ENCODE results near the gene GSC2.

Gene GSC2, protein sequence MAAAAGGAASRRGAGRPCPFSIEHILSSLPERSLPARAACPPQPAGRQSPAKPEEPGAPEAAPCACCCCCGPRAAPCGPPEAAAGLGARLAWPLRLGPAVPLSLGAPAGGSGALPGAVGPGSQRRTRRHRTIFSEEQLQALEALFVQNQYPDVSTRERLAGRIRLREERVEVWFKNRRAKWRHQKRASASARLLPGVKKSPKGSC

DNA sequence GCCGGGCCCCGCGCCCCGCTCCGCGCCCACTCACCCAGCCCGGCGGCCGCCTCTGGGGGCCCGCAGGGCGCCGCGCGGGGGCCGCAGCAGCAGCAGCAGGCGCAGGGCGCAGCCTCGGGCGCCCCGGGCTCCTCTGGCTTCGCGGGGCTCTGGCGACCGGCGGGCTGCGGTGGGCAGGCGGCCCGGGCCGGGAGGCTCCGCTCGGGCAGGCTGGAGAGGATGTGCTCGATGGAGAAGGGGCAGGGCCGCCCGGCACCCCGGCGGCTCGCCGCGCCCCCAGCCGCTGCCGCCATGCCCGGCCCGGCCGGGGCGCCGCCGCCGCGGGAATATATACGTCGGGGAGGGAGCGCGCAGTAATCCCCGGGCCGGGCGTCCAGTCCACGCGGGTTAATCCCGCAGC, at the start of gene GSC2:
TSS of gene GSC2 (minus strand) at position 302 of the 400 bp plus-strand sequence. CDS start at position 293, 9 bp downstream.
- no peak for DNase-seq (ENCODE audit: low read depth in 2 of 2)

DNA sequence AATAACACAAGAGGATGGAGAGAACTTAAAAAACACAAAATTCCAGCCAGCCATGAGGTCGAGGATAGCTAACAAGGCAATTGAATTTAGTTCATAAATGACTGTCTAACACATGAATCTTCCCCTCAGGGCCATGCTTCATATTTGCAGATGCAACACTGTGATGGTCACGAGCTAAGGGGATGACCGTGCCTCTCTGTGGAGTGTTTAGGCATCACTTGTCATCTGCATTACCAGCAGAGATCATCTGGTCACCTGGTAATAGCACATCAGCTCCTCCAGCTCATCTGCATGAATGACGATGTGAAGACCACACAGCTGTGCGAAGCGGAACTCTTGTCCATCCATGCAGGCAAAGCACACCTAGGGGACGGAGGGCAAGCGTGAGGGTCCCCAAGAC, 49.4 kb upstream of the GSC2 start:
- DNase-seq (ENCODE audit: low read depth in 2 of 2) = no peak

DNA sequence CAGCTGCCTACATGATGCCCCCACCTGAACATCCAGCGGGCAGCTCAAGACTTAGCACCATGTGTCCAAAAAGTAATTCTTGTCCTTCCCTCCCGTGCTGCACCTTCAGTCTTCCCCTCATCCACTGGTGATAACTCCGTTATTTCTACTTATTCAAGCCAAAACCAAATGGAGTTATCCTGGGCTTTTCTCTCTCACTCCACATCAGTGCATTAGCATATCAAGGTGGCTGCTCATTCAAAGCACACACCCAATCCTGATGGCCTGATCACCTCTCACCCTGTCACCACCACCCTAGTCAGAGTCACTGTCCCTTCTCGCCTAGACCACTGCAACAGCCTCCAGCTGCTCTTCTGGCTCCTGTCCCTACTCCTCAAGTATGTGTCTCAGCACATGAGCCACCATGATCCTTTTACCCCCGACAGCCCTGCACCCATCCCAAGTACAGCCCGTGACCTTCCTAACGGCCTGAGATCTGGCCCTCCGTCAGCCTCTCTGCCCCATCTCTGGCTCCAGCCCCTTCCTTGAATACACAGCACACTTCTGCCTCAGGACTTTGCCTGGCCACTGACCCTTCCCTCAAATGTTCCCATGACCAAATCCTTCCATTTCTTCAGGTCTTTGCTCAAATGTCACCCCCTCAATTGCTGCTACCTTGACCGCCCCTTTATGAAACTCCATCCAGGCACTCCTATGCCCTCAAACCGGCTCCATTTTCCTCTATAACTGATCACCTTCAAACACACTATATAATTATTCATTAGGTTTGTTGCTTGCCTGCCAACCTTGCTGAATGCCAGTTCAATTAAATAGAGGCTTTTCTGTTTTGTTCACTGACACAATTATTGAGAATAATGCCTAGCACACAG, 48.1 kb upstream of the GSC2 start:
- no peak for DNase-seq (ENCODE audit: low read depth in 2 of 2)

DNA sequence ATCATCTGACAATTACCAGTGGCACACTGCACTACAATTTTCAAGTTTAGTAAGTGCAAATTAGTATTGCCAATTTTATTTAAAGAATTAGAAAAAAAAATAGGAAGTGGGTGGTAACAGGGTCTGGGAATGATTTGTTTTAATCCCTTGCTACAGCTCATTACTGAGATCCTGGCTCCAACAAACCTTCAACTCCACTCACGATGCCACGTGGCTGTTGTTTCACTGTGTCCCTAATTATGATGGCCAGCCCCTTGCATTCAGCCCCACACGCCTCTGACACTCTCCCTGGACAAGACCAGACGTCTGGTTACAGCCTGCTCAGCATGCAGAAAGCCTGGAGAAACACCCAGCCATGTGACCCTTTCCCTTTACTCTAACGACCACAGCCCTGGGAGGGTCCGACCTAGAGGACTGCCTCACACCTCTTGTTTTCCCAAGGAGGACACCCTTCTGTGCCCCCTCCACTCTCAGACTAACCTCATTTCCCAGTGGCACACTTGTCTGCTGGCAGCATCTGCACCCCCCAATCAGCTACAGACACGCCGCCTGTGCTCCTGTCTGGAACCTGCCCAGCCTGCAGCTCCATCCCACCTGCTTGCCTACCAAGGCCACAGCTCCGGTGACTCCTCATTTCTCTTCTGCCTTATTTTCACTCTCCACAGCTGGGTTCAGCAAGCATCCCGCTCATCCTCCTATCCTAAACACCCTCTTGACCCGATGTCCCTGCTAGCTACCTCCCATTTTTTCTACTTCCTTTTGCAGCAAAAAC, 46.9 kb upstream of the GSC2 start:
- no peak for DNase-seq (ENCODE audit: low read depth in 2 of 2)

DNA sequence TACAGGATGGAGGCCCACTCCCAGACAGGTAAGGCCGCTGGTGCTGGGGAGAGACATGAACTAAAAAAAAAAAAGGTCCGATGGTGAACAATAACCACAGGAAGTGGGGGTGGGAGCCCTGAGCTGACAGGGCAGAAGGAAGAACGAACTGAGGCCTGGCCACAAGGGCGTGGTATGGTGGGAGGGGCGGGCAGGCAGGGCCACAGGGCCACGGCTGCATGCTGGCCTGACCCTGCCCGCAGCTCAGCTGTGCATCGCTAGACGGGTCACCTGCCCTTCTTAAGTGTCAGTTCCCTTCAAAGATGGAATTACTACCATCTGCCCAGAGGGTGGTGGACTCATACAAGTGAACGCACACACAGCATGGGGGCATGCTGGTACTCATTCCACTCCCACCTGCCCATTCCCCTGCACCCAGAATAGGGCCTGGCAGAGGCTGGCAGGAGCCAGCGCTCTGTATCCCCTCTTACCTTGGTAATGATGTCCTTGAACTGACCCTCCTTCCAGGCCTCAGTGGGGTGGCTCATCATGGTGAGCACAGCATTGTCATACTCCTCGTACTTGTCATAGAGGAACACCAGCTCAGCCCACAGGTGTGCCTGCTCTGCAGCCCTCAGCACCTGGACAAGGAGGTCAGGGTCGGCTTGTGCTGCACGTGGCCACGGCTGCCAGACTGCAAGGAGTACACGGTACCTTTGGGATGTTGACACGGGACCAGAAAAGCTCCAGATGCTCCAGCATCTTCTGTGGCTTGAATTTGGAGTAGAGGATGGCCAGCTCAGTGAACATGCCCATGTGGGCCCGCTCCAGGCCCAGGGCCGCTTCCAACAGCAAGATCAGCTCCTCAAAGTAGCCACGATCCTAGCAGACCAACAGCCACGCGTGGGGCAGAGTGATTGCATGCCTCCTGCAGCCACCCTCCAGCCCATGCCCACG, 46.0 kb upstream of the GSC2 start:
- DNase-seq (ENCODE audit: low read depth in 2 of 2) = no peak

DNA sequence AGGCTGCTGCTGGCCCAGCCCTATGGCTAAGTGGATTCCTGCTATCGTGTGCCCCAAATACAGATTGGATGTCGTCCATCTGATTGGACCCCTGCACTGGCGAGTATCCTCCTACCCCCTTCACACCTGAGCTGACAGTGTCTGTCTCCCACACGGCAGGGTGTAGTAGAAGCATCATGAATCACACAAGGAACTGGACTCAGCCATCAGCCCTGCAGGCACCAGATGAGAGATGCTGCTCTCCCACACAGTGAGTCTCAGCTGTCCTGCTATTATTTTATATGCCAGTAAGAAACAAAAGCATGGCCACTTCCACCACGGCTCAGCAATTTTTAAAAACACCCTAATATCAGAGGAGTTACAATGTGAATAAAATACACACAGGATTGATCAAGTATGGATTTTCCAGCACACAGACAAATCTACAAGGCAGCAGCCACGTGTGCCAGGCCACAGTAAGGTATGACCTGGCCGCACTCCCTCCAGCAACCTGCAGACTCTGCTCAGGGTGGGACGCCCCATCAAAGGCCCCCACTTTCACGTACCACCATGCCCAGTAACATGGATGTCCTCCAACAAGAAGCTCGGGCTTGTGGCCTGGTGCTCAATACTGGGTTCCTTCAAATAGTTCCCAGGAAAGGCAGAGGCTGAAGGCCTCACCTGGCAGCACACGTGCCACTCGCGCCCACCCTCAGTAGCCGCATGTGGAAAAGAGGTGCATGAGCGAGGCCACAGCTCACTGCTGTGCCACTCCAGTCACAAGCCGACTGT, 44.9 kb upstream of the GSC2 start:
- DNase-seq (ENCODE audit: low read depth in 2 of 2) = no peak

DNA sequence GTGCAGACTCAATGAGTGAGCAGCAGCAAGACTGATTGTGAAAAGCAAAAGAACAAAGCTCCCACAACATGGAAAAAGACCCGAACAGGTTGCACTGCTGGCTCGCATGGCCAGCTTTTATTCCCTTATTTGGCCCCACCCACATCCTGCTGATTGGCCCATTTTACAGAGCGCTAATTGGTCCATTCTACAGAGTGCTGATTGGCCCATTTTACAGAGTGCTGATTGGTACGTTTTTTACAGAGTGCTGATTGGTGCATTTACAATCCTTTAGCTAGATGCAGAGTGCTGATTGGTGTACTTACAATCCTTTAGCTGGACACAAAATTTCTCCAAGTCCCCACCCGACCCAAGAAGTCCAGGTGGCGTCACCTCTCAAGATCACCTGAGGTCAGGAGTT, 43.8 kb upstream of the GSC2 start:
- no peak for DNase-seq (ENCODE audit: low read depth in 2 of 2)

DNA sequence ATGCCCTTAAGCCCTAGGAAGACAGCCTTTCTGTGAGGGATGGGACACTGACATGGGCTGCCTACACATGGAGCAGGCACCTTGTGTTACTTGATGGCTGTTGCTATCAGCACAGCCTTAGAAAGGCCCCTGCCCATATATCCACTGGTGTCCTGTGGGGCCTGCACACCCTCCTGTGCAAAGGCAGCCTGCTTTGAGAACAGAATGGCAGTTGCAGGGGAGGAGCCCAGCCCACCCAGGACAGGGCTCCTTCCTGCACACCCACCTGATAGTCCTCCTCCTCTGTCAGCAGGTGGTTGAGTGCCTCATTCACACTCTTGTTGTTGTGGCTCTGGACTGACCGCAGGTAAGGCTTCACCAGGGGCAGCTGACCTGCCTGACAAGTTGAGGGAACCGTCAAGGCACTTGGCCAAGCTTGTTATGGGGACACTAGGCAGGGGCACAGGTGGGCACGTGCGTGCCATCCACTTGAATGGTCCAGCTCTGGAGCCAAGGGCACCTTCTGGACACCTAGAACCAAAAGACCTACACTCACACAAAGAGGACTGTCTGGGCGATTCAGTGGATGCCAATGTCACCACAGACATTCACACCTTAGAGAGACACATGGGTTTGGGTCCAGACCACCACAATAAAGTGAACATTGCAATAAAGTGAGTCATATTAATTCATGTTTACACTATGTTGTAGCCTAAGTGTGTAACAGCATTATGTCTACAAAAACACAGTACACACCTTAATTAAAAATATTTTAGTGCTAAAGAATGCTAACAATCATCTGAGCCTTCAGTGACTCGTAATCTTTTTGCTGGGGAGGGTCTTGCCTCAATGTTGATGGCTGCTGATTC, 37.8 kb upstream of the GSC2 start:
- DNase-seq (ENCODE audit: low read depth in 2 of 2) = no peak

DNA sequence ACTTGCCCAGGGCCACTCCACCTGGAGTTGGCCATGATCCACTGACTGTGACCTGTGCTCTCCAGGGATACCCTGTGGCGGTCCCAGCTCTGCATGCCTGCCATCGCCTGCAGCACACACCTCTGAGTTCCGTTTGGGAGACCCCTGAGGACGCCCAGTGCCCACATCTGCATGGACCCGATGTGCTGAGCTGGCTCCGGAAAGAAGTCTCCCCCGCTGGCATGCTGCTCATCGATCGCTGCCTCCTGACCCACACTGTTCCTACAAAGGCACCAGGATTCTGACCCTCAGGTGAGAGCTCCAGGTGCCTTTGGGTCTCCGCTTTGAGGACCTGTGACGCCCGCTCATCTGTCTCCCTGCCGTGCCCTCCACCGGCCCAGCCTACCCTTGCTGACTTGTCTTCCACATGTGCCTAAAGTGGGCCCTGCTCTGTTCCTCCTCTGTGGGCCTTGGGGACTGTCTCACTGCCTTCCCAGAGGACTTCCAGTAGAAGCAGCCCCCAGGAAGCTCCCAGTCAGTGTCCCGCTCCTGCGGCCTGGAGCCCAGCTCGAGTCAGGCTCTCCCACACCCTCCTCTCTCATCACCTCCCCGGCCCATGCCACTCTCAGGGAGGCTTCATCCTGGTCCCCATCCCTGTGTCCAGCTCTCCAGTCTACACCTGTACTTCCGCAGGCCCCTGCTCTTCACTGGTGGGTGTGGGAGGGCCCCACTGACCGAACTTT, 34.3 kb upstream of the GSC2 start:
- no peak for DNase-seq (ENCODE audit: low read depth in 2 of 2)

DNA sequence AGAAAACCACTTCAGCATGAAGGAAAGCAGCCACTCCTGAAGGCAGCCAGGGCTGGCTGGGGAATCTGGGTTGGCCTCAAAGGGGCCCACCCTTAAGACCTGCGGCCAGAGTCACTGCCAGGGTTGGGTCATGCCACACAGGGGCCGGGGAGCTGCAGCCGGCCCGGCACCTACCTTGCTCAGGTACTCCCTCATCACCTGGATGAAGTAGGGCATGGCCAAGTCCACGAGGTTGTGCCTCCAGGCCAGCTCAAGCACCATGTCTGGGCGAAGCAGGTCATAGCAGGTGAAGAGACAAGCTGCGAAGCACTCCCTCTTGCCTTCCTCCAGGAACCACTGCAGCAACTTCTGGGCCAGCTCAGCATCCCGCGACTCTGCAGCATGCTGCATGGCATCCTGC, 33.1 kb upstream of the GSC2 start:
- no peak for DNase-seq (ENCODE audit: low read depth in 2 of 2)

DNA sequence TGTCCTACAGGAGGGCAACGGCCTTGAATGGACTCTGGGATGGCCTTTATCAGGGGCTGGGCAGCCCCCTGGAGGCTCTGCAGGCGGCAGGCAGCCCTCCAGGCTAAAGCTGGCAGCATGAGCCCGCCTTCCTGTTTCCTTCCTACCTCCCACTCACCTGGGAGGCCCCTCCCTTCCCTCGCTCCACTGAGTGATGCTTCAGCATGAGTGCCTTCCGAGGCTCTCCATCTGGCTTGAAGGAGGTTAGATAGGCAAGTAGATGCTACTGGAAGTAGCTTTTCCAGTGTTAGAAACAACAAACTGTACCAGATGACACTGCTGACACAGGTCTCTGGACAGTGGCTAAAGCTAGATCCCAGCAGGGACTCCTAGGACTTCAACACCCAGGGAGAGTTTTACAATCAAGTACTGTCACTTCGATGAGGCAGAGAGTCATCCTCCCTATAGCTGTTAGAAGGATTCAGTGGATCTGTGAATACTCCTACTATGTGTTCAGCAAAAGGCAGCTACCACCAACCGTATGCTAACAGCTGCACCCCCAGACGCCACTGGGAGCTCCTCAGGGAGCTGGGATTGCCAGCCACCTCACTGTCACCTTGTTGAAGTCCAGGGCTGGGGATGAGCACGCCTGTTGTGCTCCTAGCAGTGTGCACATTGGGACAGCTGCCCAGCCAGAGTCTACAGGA, 32.5 kb upstream of the GSC2 start:
- no peak for DNase-seq (ENCODE audit: low read depth in 2 of 2)

DNA sequence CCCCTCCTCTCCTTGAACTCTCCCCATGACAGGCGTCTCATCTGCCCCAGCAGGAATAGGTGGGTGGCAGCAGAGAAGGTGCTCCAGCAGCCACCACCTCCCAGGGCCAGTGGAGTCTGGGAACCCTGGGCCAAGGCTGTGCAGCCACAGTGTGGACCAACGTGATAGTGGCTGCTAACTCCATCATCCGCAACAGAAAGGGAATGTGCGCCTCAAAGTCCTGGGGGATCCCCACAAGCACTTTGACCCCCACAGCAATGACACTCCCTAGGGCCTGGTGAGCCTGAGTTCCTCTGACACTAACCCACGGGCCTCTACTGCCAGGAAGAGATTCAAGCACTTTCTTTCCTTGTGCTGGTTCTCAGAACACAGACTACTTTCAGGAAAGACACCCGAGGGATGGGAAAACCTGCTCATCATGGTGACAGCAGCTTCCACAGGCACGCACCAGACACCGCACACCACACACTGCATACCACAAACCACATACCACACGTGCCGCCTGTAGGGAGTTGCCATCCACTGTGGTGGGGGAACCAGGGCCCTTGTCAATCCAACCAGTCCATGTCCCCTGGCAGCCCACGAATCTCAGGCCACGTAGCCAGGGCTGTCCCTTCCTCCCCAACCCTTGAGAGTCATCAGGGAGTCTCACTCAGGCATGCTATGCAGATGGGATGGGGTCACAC, 31.8 kb upstream of the GSC2 start:
- no peak for DNase-seq (ENCODE audit: low read depth in 2 of 2)

DNA sequence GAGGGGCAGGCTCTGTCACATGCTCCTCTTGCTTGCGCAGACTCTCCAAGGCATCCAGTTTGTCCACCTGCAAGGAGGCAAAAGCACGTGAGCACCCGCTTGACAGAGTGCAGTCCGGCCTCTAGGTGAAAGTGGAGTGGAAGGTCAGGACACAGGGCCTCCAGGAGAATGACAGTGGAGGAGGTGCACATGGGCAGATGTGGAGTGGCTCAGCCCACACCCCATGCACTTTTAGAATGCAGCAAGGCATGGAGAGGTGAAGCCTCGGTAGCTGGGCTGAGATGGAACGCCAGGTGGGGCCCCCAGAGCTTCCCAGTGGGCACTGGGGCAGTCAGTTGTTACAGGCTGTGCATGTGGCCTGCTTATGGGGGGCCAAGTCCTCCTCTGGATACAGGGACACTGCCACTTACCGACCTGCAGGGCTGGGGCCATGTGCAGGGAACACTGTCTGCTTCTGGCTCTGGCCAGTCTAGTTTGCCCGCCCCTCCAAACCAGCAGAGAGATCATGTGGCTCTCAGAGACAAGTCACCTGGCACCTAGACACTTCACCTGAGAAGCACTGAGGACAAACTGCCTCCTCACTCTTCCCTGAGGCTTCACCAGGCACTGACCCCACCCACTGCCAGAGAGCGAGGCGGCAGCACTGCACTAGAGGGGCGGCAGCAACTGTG, 30.8 kb upstream of the GSC2 start:
- DNase-seq (ENCODE audit: low read depth in 2 of 2) = no peak

DNA sequence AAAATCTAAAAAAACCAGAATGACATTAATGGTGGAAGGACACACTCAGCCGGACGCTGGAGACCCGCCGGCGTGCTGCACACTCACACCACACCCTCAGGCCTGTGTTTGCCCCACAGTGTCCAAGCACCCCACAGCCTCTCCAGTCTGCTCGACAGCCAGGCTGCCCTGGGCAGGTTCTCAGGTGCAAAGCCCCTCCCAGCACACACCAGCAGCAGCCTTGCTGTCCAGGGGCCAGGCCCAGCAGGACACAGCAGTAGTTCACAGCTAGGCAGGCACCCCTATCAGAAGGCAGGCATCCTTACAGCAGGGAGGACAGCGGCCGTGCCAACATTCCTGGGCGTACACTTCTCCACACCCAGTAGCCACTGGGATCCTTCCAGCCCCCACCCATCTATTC, 30.1 kb upstream of the GSC2 start:
- DNase-seq (ENCODE audit: low read depth in 2 of 2) = no peak

DNA sequence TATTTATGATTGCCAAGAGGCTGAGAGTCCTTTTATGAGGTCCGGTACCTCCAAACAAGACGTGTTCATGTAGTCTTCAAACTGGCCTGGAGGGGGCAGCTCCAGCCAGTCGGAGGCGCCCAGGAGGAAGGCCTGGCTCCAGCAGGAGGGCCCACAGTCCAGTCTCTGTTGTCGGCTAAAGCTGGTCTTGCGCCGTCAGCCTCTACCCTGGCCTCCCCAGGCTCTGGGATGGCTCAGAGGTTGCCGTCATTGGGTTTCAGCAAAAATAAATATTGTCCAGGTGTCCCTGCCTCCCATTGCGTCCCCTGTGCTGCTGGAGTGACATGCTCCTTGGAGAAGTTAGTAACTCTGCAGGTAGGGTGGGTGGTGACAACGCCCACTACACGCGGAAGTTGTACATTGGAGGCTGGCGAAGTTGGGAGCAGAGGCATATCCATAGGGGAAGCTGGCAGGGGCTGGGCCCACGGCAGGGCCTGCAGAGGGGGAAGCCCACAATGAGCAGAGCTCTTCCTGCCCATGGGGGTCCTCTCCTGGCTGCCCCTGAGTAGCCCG, 29.5 kb upstream of the GSC2 start:
- DNase-seq (ENCODE audit: low read depth in 2 of 2) = no peak

DNA sequence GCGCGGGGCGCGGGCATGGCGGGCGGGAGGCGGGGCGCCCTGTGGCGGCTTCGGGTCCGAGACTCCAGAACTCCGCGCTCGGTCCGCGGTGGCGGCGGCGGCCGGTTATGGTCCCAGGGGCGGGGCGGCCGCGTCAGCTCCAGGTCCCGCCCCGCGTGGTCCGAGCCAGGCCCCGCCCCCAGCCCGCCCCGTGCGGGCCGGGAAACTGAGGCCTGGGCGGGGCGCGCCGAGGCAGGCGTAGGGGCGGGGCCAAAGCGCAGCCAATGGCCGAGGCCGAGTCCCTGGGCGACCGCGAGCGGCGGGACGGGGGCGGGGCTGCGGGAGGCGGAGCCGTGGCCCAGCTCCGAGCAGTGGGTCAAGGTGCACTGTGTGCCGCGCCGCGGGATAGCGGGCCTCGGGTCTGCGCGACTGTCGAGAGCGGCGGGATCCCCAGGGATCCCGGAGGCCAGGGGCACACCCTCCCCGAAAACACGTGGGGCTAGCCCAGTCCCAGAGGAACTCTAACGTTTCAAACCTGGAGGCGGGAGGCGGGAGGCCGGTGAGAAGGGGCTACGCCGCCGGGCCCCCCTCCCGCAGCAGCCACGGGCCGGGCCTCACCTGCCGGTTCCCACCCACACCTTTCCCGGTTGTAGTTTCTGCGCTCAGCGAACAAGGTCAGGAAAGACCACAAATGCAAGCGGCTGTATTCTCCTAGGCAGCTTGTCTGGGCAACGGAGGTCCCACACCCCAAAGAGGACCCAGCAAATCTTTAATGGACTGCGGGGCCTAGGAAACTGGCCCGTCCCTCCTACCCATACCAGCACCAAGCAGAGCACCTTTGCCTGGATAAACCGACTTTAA, 28.8 kb upstream of the GSC2 start, which contains the start of gene SLC25A1:
TSS of gene SLC25A1 (minus strand) at position 80 of the 840 bp plus-strand sequence. CDS start at position 17, 63 bp downstream.
- peak; percentile 74 to 92 for DNase-seq (ENCODE audit: low read depth in 2 of 2)

Data from stimulated activated CD4-positive, alpha-beta T cell treated with anti-CD3 and anti-CD28 coated beads, Interleukin-1b, Interleukin-23, amount 100 ng/mL, for 4 hours (primary cell).